Keratinocyte (primary cell): ENCODE data around the gene FHIT. TPM values are rescaled to one million over a fixed set of nuclear protein-coding genes. Genes with fewer than 3 reads are reported as not detected.

ENCODE experiments used
- DNase-seq: peaks from one replicate; pipeline ENCODE4 v3.0.0-alpha.2; 2011; ENCODE audit warnings: low read depth, missing footprints, low spot score
- FAIRE-seq: peaks from 2 replicates; lab custom pipeline; 2011; peaks lifted over from hg19 to GRCh38; lab: Jason Lieb, UNC
- H2AFZ ChIP-seq: 2 replicates; pipeline ENCODE4 v1.6.0; 2012; ENCODE audit warnings: low read length, control low read depth, inconsistent platforms; ENCODE audit not compliant: control insufficient read depth
- H3K27ac ChIP-seq: 2 replicates; pipeline ENCODE4 v1.5.1; 2011; ENCODE audit warnings: low read length; ENCODE audit not compliant: control insufficient read depth, insufficient read depth
- H3K27me3 ChIP-seq: 3 replicates; pipeline ENCODE4 v1.6.0; 2011; ENCODE audit warnings: low read length; ENCODE audit not compliant: control insufficient read depth, insufficient read depth; ENCODE audit errors: extremely low read depth
- H3K36me3 ChIP-seq, 2 experiments: 2 replicates in 1 of 2; 3 replicates in 1 of 2; pipeline ENCODE4 v1.5.1; 2011; ENCODE audit warnings: low read length in 2 of 2, mild to moderate bottlenecking in 1 of 2; ENCODE audit not compliant: control insufficient read depth in 2 of 2, insufficient read depth in 2 of 2; ENCODE audit errors: extremely low read depth in 1 of 2
- H3K4me1 ChIP-seq: 3 replicates; pipeline ENCODE4 v1.5.1; 2011; ENCODE audit warnings: low read length; ENCODE audit not compliant: control insufficient read depth, insufficient read depth; ENCODE audit errors: extremely low read depth
- H3K4me2 ChIP-seq: 3 replicates; pipeline ENCODE4 v1.6.0; 2011; ENCODE audit warnings: low read depth, low read length; ENCODE audit not compliant: control insufficient read depth, insufficient read depth; ENCODE audit errors: extremely low read depth
- H3K4me3 ChIP-seq, 3 experiments: fragments of 200-600 bp in 1 of 3; sonication (generic) in 1 of 3; 2 replicates in 2 of 3; 3 replicates in 1 of 3; pipeline ENCODE4 v1.5.1; 2011 to 2016; ENCODE audit warnings: low read length in 3 of 3, mild to moderate bottlenecking in 3 of 3, control low read depth in 2 of 3, inconsistent platforms in 1 of 3, low read depth in 1 of 3, mixed read lengths in 1 of 3, mixed run types in 1 of 3, moderate library complexity in 1 of 3; ENCODE audit not compliant: control insufficient read depth in 2 of 3, insufficient read depth in 2 of 3; ENCODE audit errors: extremely low read depth in 1 of 3
- H3K79me2 ChIP-seq: 2 replicates; pipeline ENCODE4 v1.6.0; 2012; ENCODE audit warnings: low read length; ENCODE audit not compliant: control insufficient read depth, insufficient read depth
- H3K9ac ChIP-seq: 3 replicates; pipeline ENCODE4 v1.6.0; 2011; ENCODE audit warnings: low read length; ENCODE audit not compliant: control insufficient read depth, insufficient read depth; ENCODE audit errors: extremely low read depth
- H3K9me1 ChIP-seq: 3 replicates; pipeline ENCODE4 v1.6.0; 2011; ENCODE audit warnings: low read length; ENCODE audit not compliant: control insufficient read depth, insufficient read depth; ENCODE audit errors: extremely low read depth
- H3K9me3 ChIP-seq: 2 replicates; pipeline ENCODE4 v1.5.1; 2012; ENCODE audit warnings: low read depth, low read length; ENCODE audit not compliant: control insufficient read depth
- H4K20me1 ChIP-seq: 3 replicates; pipeline ENCODE4 v1.6.0; 2011; ENCODE audit warnings: low read length; ENCODE audit not compliant: control insufficient read depth, insufficient read depth; ENCODE audit errors: extremely low read depth
- EZH2 ChIP-seq: IDR thresholded peaks from one replicate; pipeline ENCODE4 v1.6.1; 2012; ENCODE audit warnings: inconsistent platforms, mild to moderate bottlenecking, low read length, moderate library complexity
- dilution Hi-C: fragments of 300-500 bp; cut with MboI; formaldehyde crosslinking; loops from one replicate; pipeline ENCODE4 v1.7.0; 2020; ENCODE audit warnings: low sequenced_read_pairs; ENCODE audit not compliant: extremely low pct_ligation_motif_present
- polyA plus RNA-seq, 5 experiments: library from polyadenylated mRNA; depleted of rRNA in 3 of 5; stranded (reverse) in 3 of 5; stranded (forward) in 1 of 5; unstranded in 1 of 5; fragments of >200 nt; gene quantifications; 1 replicate in 1 of 5; 2 replicates in 3 of 5; 3 replicates in 1 of 5; pipeline versions ENCODE4 v1.2.1 to v1.2.3, GENCODE V29; 2011 to 2012; ENCODE audit warnings: missing spikeins in 2 of 5, low read depth in 1 of 5, low replicate concordance in 1 of 5
- TF ChIP-seq, protein P1 (sequence below), 3 experiments: IDR thresholded peaks in 1 of 3; conservative IDR thresholded peaks in 1 of 3; optimal IDR thresholded peaks in 1 of 3; 2 replicates in 2 of 3; 3 replicates in 1 of 3; pipeline versions ENCODE3 to v1.5.1; 2011; ENCODE audit warnings: low read length in 3 of 3, mild to moderate bottlenecking in 3 of 3, moderate library complexity in 2 of 3, control low read depth in 1 of 3, inconsistent platforms in 1 of 3; ENCODE audit not compliant: insufficient read depth in 2 of 3; ENCODE audit errors: extremely low read depth in 1 of 3

Gene FHIT
- polyA plus RNA-seq, 1 donor (not counting 4 experiments of a cell fraction or from before 2014, with no cell fraction given), result 2.2 TPM

DNA sequence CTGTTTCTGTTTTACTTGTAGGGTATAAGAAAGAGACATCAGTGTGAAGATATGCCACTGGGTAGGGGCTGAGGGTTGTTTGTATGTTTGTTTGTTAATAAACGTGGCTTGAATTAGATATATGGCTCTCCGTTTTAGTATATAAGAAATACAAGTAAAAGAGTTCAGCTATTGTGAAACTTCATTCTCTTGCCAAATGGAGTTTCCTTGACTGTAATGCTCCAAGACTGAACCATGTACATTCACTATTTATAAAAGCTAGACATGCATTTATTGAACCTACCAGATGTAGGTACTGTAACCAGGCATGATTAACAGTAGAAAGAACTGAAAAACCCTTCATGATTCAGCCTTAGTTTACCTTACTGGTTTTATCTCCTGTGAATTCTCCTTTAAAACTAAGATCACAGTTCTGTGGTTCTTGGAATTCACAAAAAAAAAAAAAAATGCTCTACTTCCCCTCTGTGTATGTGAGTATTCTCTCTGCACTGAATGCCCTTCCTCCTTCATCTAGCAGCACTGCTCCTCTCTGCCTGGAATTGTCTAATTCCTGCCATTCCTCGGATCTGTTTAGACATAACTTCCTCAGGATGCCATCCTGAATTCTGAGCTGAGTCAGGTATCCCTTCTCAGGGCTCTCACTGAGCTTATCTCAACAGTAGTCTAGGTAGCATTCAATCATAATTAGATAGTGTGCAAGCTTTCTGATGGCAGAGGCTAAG lies 504.4 kb downstream of the FHIT start:
- H3K4me1 ChIP-seq, result no peaks in the 10 kb centered on the region
- no peak overlapping the region for H2AFZ ChIP-seq
- H3K27ac ChIP-seq, result no peak overlapping the region
- no peaks in the 10 kb centered on the region for H3K27me3 ChIP-seq
- no peak overlapping the region for H3K4me2 ChIP-seq
- no peaks in the 10 kb centered on the region for H3K9me1 ChIP-seq
- H4K20me1 ChIP-seq, result no peaks in the 10 kb centered on the region
- no peaks in the 10 kb centered on the region for H3K36me3 ChIP-seq
- H3K9ac ChIP-seq, result no peak overlapping the region
- FAIRE-seq (no peak), DNase-seq (no peak)
- H3K79me2 ChIP-seq, result no peaks in the 10 kb centered on the region
- H3K9me3 ChIP-seq, result no peaks in the 10 kb centered on the region
- dilution Hi-C loops, result no loop called here
- TF ChIP-seq EZH2, result no peak
- TF ChIP-seq, protein P1, sequence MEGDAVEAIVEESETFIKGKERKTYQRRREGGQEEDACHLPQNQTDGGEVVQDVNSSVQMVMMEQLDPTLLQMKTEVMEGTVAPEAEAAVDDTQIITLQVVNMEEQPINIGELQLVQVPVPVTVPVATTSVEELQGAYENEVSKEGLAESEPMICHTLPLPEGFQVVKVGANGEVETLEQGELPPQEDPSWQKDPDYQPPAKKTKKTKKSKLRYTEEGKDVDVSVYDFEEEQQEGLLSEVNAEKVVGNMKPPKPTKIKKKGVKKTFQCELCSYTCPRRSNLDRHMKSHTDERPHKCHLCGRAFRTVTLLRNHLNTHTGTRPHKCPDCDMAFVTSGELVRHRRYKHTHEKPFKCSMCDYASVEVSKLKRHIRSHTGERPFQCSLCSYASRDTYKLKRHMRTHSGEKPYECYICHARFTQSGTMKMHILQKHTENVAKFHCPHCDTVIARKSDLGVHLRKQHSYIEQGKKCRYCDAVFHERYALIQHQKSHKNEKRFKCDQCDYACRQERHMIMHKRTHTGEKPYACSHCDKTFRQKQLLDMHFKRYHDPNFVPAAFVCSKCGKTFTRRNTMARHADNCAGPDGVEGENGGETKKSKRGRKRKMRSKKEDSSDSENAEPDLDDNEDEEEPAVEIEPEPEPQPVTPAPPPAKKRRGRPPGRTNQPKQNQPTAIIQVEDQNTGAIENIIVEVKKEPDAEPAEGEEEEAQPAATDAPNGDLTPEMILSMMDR (optimal IDR thresholded peaks at IDR 0.05 in 1 of 3, IDR thresholded peaks at IDR 0.05 in 1 of 3, conservative IDR thresholded peaks at IDR 0.05 in 1 of 3; ENCODE audit: extremely low read depth in 1 of 3, insufficient read depth in 2 of 3, low read length in 3 of 3), result no peak
- no peak overlapping the region for H3K4me3 ChIP-seq

DNA sequence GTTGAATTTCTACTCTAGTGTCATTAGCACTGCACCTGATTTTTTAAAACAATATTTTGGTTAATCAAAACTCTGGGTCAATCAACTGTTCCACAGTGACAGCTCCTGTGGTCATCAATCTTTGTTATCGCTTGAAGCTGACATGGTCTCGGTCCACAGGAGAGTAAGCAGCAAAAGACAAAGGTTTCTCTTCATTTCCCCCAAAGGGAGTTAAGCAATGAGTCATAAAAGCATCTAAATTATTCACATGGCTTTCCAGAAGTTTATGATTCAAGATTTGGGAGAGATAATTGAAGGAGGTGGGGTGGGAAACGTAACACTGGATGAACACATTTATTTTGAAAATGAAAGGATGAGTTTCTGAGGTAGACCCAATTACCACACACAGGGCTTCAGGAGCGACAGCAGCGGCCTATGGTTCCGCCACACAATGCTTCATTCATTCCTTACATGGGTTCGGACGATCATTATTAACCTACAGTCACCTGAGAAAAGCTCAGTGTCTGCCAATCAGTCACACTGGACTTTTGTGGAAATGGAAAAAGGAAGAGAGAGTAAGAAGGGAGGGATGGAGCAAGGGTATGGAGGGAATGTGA lies 505.1 kb downstream of the FHIT start:
- dilution Hi-C loops, result no loop called here
- H3K9me1 ChIP-seq, result no peaks in the 10 kb centered on the region
- TF ChIP-seq, protein P1 (optimal IDR thresholded peaks at IDR 0.05 in 1 of 3, IDR thresholded peaks at IDR 0.05 in 1 of 3, conservative IDR thresholded peaks at IDR 0.05 in 1 of 3; ENCODE audit: extremely low read depth in 1 of 3, insufficient read depth in 2 of 3, low read length in 3 of 3), result no peak
- no peak for TF ChIP-seq EZH2
- no peaks in the 10 kb centered on the region for H3K36me3 ChIP-seq
- no peaks in the 10 kb centered on the region for H3K27me3 ChIP-seq
- FAIRE-seq, result no peak
- no peak for DNase-seq
- no peaks in the 10 kb centered on the region for H4K20me1 ChIP-seq
- H3K4me3 ChIP-seq, result no peak overlapping the region
- no peaks in the 10 kb centered on the region for H3K79me2 ChIP-seq
- H3K4me2 ChIP-seq, result no peak overlapping the region
- no peaks in the 10 kb centered on the region for H3K4me1 ChIP-seq
- H2AFZ ChIP-seq, result no peak overlapping the region
- no peak overlapping the region for H3K27ac ChIP-seq
- H3K9ac ChIP-seq, result no peak overlapping the region
- no peaks in the 10 kb centered on the region for H3K9me3 ChIP-seq
